Prostate gland (tissue), 2 donors: Measurements from ENCODE around the gene SHCBP1L.

Experiments
- CTCF ChIP-seq, 4 experiments: fragments of 200-600 bp in 2 of 4; fragments of 450-650 bp in 2 of 4; sonication (generic) in 2 of 4; IDR thresholded peaks; 1 replicate in 3 of 4; 2 replicates in 1 of 4; pipeline ENCODE4 v1.5.1; 2016 to 2019; ENCODE audit warnings: antibody characterized with exemption in 4 of 4, mild to moderate bottlenecking in 2 of 4, moderate library complexity in 2 of 4
- POLR2A ChIP-seq: fragments of 450-650 bp; IDR thresholded peaks from one replicate; pipeline ENCODE4 v1.6.1; 2016; ENCODE audit warnings: antibody characterized with exemption, mild to moderate bottlenecking

GRCh38 chr1:182917378-182917777 lies 35.6 kb downstream of the SHCBP1L start:
- TF ChIP-seq CTCF (IDR thresholded peaks at IDR 0.05): no peak
- no peak for TF ChIP-seq POLR2A
